IMR-90 (cell line): ENCODE measurements around the gene OXLD1. TPM values are rescaled to one million over a fixed set of nuclear protein-coding genes. Genes with fewer than 3 reads are reported as not detected.

Experiments
- ATAC-seq: fragments of 200-7000 bp; cut with Tn5 transposase; 2 replicates; pipeline ENCODE4 v1.9.1; 2020; ENCODE audit warnings: low read depth, mild to moderate bottlenecking, moderate library complexity
- Bru-seq: library from RNA; stranded (reverse); fragments of 400-500 nt; gene quantifications from one replicate; lab custom pipeline; 2021; lab: Mats Ljungman, UMichigan
- BruChase-seq, 2 experiments: library from RNA; stranded (reverse); fragments of 400-500 nt; gene quantifications; one replicate each; lab custom pipeline; 2021; lab: Mats Ljungman, UMichigan
- BruUV-seq: library from RNA; stranded (reverse); fragments of 400-500 nt; replicated peaks from 2 replicates; lab custom pipeline; 2021; lab: Mats Ljungman, UMichigan
- CTCF ChIA-PET: fragments of 300-600 bp; formaldehyde crosslinking; extraction: SDS; loops from one replicate; lab custom pipeline; 2021; ENCODE audit warnings: antibody characterized with exemption; lab: Yijun Ruan, JAX
- POLR2A ChIA-PET: fragments of 300-600 bp; sonication (Branson Sonifier 250); formaldehyde crosslinking; loops from one replicate; lab custom pipeline; 2022; ENCODE audit warnings: antibody characterized with exemption; ENCODE audit not compliant: unreplicated experiment; lab: Charles Lee
- DNase-seq: peaks from one replicate; pipeline ENCODE4 v3.0.0; 2013
- H2AFZ ChIP-seq: replicated peaks from 2 replicates; pipeline ENCODE3; 2013; ENCODE audit warnings: low read length, mild to moderate bottlenecking; ENCODE audit not compliant: poor library complexity
- H2AK5ac ChIP-seq: 2 replicates; pipeline ENCODE4 v1.6.1; 2013; ENCODE audit warnings: low read depth, low read length, inconsistent platforms
- H2AK9ac ChIP-seq: replicated peaks from 2 replicates; pipeline ENCODE3; 2013; ENCODE audit warnings: mild to moderate bottlenecking, low read depth, low read length, moderate library complexity; ENCODE audit not compliant: poor library complexity
- H2BK120ac ChIP-seq: 2 replicates; pipeline ENCODE4 v1.6.1; 2013; ENCODE audit warnings: low read depth, low read length, inconsistent platforms
- H2BK15ac ChIP-seq: 3 replicates; pipeline ENCODE4 v1.6.1; 2013; ENCODE audit warnings: low read depth, low read length, inconsistent platforms
- H2BK20ac ChIP-seq: 2 replicates; pipeline ENCODE4 v1.6.1; 2013; ENCODE audit warnings: low read depth, mild to moderate bottlenecking, inconsistent platforms, low read length, moderate library complexity
- H2BK5ac ChIP-seq: 2 replicates; pipeline ENCODE4 v1.6.1; 2013; ENCODE audit warnings: mild to moderate bottlenecking, low read depth, low read length, inconsistent platforms; ENCODE audit not compliant: poor library complexity, severe bottlenecking
- H3K14ac ChIP-seq: replicated peaks from 2 replicates; pipeline ENCODE4 v1.6.1; 2013; ENCODE audit warnings: low read depth, low read length, inconsistent platforms
- H3K18ac ChIP-seq: 2 replicates; pipeline ENCODE4 v1.6.1; 2013; ENCODE audit warnings: low read depth, low read length, control low read depth
- H3K23ac ChIP-seq: 2 replicates; pipeline ENCODE4 v1.6.1; 2013; ENCODE audit warnings: low read depth, low read length, inconsistent platforms
- H3K27ac ChIP-seq: 2 replicates; pipeline ENCODE4 v1.5.1; 2013; ENCODE audit warnings: mild to moderate bottlenecking, control low read depth, low read length; ENCODE audit not compliant: insufficient read depth
- H3K27me3 ChIP-seq: 2 replicates; pipeline ENCODE4 v1.6.1; 2013; ENCODE audit warnings: low read length; ENCODE audit not compliant: control insufficient read depth, insufficient read depth
- H3K36me3 ChIP-seq: 2 replicates; pipeline ENCODE4 v1.6.1; 2013; ENCODE audit warnings: low read length, mixed read lengths; ENCODE audit not compliant: control insufficient read depth, insufficient read depth
- H3K4ac ChIP-seq: 2 replicates; pipeline ENCODE4 v1.6.1; 2013; ENCODE audit warnings: low read depth, low read length, inconsistent platforms
- H3K4me1 ChIP-seq: 2 replicates; pipeline ENCODE4 v1.6.1; 2013; ENCODE audit warnings: low read length, mixed read lengths; ENCODE audit not compliant: control insufficient read depth, insufficient read depth
- H3K4me2 ChIP-seq: 2 replicates; pipeline ENCODE4 v1.6.1; 2013; ENCODE audit warnings: low read depth, mild to moderate bottlenecking, control low read depth, low read length, moderate library complexity
- H3K4me3 ChIP-seq: 2 replicates; pipeline ENCODE4 v1.5.1; 2013; ENCODE audit warnings: low read depth, mild to moderate bottlenecking, control low read depth, low read length, moderate library complexity; ENCODE audit not compliant: insufficient read depth
- H3K56ac ChIP-seq: 2 replicates; pipeline ENCODE4 v1.6.1; 2013; ENCODE audit warnings: low read length, inconsistent platforms; ENCODE audit not compliant: insufficient read depth; ENCODE audit errors: extremely low read depth
- H3K79me1 ChIP-seq, 2 experiments: 2 replicates each; pipeline ENCODE4 v1.6.1; 2013; ENCODE audit warnings: low read length in 2 of 2, inconsistent platforms in 1 of 2, low read depth in 1 of 2
- H3K9ac ChIP-seq: 2 replicates; pipeline ENCODE4 v1.6.1; 2013; ENCODE audit warnings: low read depth, low read length, control low read depth
- H3K9me1 ChIP-seq: 2 replicates; pipeline ENCODE4 v1.6.1; 2013; ENCODE audit warnings: low read length, inconsistent platforms; ENCODE audit not compliant: insufficient read depth
- H3K9me3 ChIP-seq: 2 replicates; pipeline ENCODE4 v1.6.1; 2013; ENCODE audit warnings: low read length; ENCODE audit not compliant: control insufficient read depth, insufficient read depth
- H4K20me1 ChIP-seq: 2 replicates; pipeline ENCODE4 v1.6.1; 2013; ENCODE audit warnings: low read length, inconsistent platforms; ENCODE audit not compliant: insufficient read depth
- H4K5ac ChIP-seq: 2 replicates; pipeline ENCODE4 v1.6.1; 2013; ENCODE audit warnings: mild to moderate bottlenecking, low read depth, low read length, control low read depth
- H4K8ac ChIP-seq, 2 experiments: 2 replicates each; pipeline ENCODE4 v1.6.1; 2013; ENCODE audit warnings: low read depth in 2 of 2, low read length in 2 of 2, control low read depth in 1 of 2, inconsistent platforms in 1 of 2
- H4K91ac ChIP-seq: 2 replicates; pipeline ENCODE4 v1.6.1; 2013; ENCODE audit warnings: low read depth, low read length, inconsistent platforms; ENCODE audit not compliant: insufficient read depth
- FOS ChIP-seq: fragments of 150-350 bp; IDR thresholded peaks from 2 replicates; pipeline ENCODE4 v1.6.1; 2016; ENCODE audit warnings: low read depth, low read length
- MAZ ChIP-seq: IDR thresholded peaks from 2 replicates; pipeline ENCODE4 v1.6.1; 2012; ENCODE audit warnings: low read depth, mild to moderate bottlenecking, low read length, improper control_type of control experiment, moderate library complexity, borderline replicate concordance
- MXI1 ChIP-seq: IDR thresholded peaks from 2 replicates; pipeline ENCODE4 v1.6.1; 2012; ENCODE audit warnings: low read depth, mild to moderate bottlenecking, low read length, moderate library complexity, borderline replicate concordance
- POLR2A ChIP-seq: IDR thresholded peaks from 2 replicates; pipeline ENCODE4 v1.6.1; 2012; ENCODE audit warnings: mild to moderate bottlenecking, low read depth, low read length
- RAD21 ChIP-seq: IDR thresholded peaks from 2 replicates; pipeline ENCODE4 v1.6.1; 2012; ENCODE audit warnings: low read length, improper control_type of control experiment
- RCOR1 ChIP-seq: IDR thresholded peaks from 2 replicates; pipeline ENCODE4 v1.6.1; 2012; ENCODE audit warnings: mild to moderate bottlenecking, low read length, improper control_type of control experiment; ENCODE audit not compliant: insufficient replicate concordance
- SMC3 ChIP-seq: fragments of 150-350 bp; IDR thresholded peaks from 2 replicates; pipeline ENCODE4 v1.6.1; 2016; ENCODE audit warnings: low read depth, mild to moderate bottlenecking, antibody characterized with exemption, low read length, moderate library complexity
- WGBS, 2 experiments: methylation state at CpG; one replicate each; pipeline versions ENCODE4 v1.1.5 to v1.1.7; 2013; ENCODE audit warnings: missing lambda C conversion rate in 2 of 2; ENCODE audit not compliant: insufficient read length in 1 of 2; ENCODE audit errors: extremely low coverage in 2 of 2; 5-methylcytosine and 5-hydroxymethylcytosine counted together
- dilution Hi-C: fragments of 300-500 bp; cut with HindIII; formaldehyde crosslinking; loops from one replicate; pipeline ENCODE4 v1.14.3; 2018; ENCODE audit warnings: low sequenced_read_pairs; ENCODE audit not compliant: unreplicated experiment
- in situ Hi-C: fragments of 300-500 bp; cut with MboI; formaldehyde crosslinking; loops from 3 replicates; pipeline ENCODE4 v1.14.3; 2019; ENCODE audit warnings: low sequenced_read_pairs, inconsistent platforms, mixed read lengths
- intact Hi-C: fragments of 100-400 bp; cut with micrococcal nuclease; formaldehyde crosslinking; loops from 2 replicates; pipeline ENCODE4 v1.10.0; 2022
- long read RNA-seq: library from polyadenylated mRNA; unstranded; transcript quantifications from one replicate; pipeline ENCODE4 v2.0.0, GENCODE V29; 2021; ENCODE audit not compliant: unreplicated experiment
- polyA plus RNA-seq, 3 experiments: library from polyadenylated mRNA; depleted of rRNA; stranded (reverse); fragments of >200 nt; gene quantifications; 2 replicates each; pipeline ENCODE4 v1.2.3, GENCODE V29; 2012; ENCODE audit warnings: low replicate concordance in 1 of 3
- total RNA-seq: library from RNA; depleted of rRNA; stranded (reverse); fragments of >200 nt; gene quantifications from 2 replicates; pipeline ENCODE4 v1.2.3, GENCODE V29; 2012; rRNA removed
- TF ChIP-seq, protein P1 (sequence below): fragments of 150-350 bp; IDR thresholded peaks from 2 replicates; pipeline ENCODE4 v1.6.1; 2017; ENCODE audit warnings: mild to moderate bottlenecking, antibody characterized with exemption, low read length, low read depth

OXLD1 gene
- total RNA-seq (9.9 and 10.3 TPM in 2 replicates), polyA plus RNA-seq (2012; rRNA removed) (22.3 and 26.4 TPM in 2 replicates), Bru-seq, nascent RNA (percentile 70 among the genes with signal in this experiment), BruChase-seq, experiment 1, labeled RNA remaining after a 6-hour chase (percentile 69 among the genes with signal in this experiment), BruChase-seq, experiment 2, labeled RNA remaining after a 2-hour chase (percentile 63 among the genes with signal in this experiment)
- 25.7 and 46.6 TPM in 2 replicates for polyA plus RNA-seq (2012; cell fraction: cytosol; rRNA removed)
- 52.8 and 86.9 TPM in 2 replicates for polyA plus RNA-seq (2012; cell fraction: nucleus; rRNA removed; ENCODE audit: low replicate concordance)
- long read RNA-seq, transcript OXLD1-207 (2 exons, 821 nt), result minor isoform, 7 of 45 reads
- long read RNA-seq, transcript OXLD1-201 (2 exons, 620 nt), result minor isoform, 7 of 45 reads
- long read RNA-seq, transcript OXLD1-206 (1 exons, 1,600 nt), result major isoform, 25 of 45 reads
- long read RNA-seq, partial matches to known transcripts, result 0 of 45 reads
- long read RNA-seq, other reads (novel, unspliced or antisense), result 1 of 45 reads

DNA sequence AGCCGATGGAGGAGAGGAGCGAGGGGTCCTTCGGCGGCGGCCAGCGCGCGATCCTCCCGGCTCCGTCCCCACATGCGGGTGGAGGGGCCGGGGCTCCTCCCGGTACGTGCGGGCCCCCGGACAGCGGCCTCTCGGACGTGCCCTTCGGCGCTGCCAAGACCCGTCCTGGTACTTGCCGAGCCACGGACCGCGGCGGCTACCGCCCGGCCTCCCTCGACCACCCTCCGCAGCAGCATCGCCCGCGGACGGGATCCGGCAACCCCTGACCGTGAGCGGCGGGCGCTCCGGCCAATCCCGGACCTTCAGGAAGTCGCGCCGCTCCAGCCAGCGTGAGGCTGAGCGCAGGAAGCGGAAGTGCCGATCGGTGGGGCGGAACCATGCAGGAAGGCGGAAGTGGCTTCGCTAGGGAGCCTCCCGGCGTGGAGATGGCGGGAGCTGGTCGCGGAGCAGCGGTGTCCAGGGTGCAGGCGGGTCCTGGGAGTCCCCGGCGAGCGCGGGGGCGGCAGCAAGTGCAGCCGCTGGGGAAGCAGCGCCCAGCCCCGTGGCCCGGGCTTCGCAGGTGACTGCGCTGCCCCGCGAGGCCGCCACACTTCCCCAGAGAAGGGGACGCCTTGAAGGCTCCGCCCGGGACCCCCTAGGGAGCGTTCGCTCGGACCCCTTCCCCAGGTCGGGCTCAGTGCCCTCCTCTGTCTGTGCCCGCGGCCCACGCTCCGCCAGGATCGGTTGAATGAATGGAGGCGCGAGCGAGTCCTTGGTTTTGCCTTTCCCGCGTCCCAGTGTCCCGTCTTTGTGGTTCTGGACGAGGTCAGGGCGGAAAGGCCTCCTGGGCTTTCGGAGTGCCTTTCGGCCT lies at the start of gene OXLD1, which contains the start of gene CCDC137:
Gene OXLD1, minus strand, starts transcription at position 264 of the 850 bp plus-strand sequence. Its CDS starts 28 bp downstream, at position 236.
Gene CCDC137, plus strand, starts transcription at position 396 of the 850 bp plus-strand sequence. Its CDS starts 30 bp downstream, at position 426.
- H3K27me3 ChIP-seq, result no peaks in the 10 kb centered on the region

More for the DNA sequence above, at the start of gene OXLD1, which contains the start of gene CCDC137:
- Histone ChIP-seq H3K79me1 (peaks cover 29 to 54% of the 10 kb centered on the region in 2 experiments), H3K27ac (peak within 1 kb of the TSS; percentile 79), H3K36me3 (peaks cover 30% of the 10 kb centered on the region), H3K9me1 (peaks cover 16% of the 10 kb centered on the region), H2AFZ (peak within 1 kb of the TSS; percentile 96), H3K14ac (peak within 1 kb of the TSS; percentile 91), H4K91ac (peak within 1 kb of the TSS; percentile 89), H3K9me3 (no peaks in the 10 kb centered on the region), H2BK20ac (no peak within 1 kb of the TSS), H2BK5ac (peak within 1 kb of the TSS; percentile 43), H4K5ac (peak within 1 kb of the TSS; percentile 66), H3K18ac (no peak within 1 kb of the TSS; the same call in 1 of the 2 replicates), H3K9ac (peak within 1 kb of the TSS; percentile 85), H2AK5ac (peak within 1 kb of the TSS; percentile 99), H3K23ac (peak within 1 kb of the TSS; percentile 87), H3K4me1 (peaks cover 10% of the 10 kb centered on the region), H3K4ac (peak within 1 kb of the TSS; percentile 91), H3K4me2 (peak within 1 kb of the TSS; percentile 90), H2BK120ac (no peak within 1 kb of the TSS; the same call in 1 of the 2 replicates), H3K56ac (peak within 1 kb of the TSS; percentile 66), H3K4me3 (peak within 1 kb of the TSS; percentile 75), H4K20me1 (peaks cover 4% of the 10 kb centered on the region; the same call in 1 of the 2 replicates), H4K8ac (peak within 1 kb of the TSS; percentile 96 to 100), H2AK9ac (peak within 1 kb of the TSS; percentile 98), H2BK15ac (no peak within 1 kb of the TSS; the same call in 2 of the 3 replicates)
- TF ChIP-seq MXI1, result peak; percentile 85; the same call in 1 of the 2 replicates
- TF ChIP-seq, protein P1, sequence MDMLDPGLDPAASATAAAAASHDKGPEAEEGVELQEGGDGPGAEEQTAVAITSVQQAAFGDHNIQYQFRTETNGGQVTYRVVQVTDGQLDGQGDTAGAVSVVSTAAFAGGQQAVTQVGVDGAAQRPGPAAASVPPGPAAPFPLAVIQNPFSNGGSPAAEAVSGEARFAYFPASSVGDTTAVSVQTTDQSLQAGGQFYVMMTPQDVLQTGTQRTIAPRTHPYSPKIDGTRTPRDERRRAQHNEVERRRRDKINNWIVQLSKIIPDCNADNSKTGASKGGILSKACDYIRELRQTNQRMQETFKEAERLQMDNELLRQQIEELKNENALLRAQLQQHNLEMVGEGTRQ, result peak; percentile 36
- TF ChIP-seq RAD21, result no peak
- peak; percentile 33; the same call in 1 of the 2 replicates for TF ChIP-seq FOS
- TF ChIP-seq RCOR1, result no peak
- TF ChIP-seq MAZ, result no peak; the same call in 1 of the 2 replicates
- TF ChIP-seq SMC3, result no peak
- TF ChIP-seq POLR2A, result peak; percentile 81
- peak; percentile 98 for ATAC-seq
- DNase-seq, result peak; percentile 96
- in situ Hi-C loops, result no loop called here
- POLR2A ChIA-PET, result no interaction called here
- CTCF ChIA-PET, result no interaction called here
- intact Hi-C loops, result loop anchor here (1.0 kb wide), 1 partner anchor 29 kb away; the partner anchor contains the start of genes NPLOC4 and TSPAN10
- dilution Hi-C loops, result no loop called here
- 1% methylated on average over 77 of the region's 96 CpGs; no CpG with 5 or more reads in 1 of the 2 experiments for WGBS, 2 experiments
- BruUV-seq, result no TSS peak
